ENCODE results near the gene FRMD3.

Gene FRMD3

GRCh38 chr9:83387401-83388185, 150.6 kb downstream of the FRMD3 start:
- no peak overlapping the region for H3K27ac Mint-ChIP-seq
- H3K9me3 Mint-ChIP-seq: peaks cover 8% of the 10 kb centered on the region
- no peaks in the 10 kb centered on the region for H3K36me3 Mint-ChIP-seq (ENCODE audit: low read depth)
- H3K4me3 Mint-ChIP-seq: no peak overlapping the region
- H3K4me1 Mint-ChIP-seq: no peaks in the 10 kb centered on the region
- TF ChIP-seq CTCF (IDR thresholded peaks at IDR 0.05): no peak
- H3K27me3 Mint-ChIP-seq (ENCODE audit: low read depth, poor library complexity): peaks cover 4% of the 10 kb centered on the region
- no peak for DNase-seq

GRCh38 chr9:83385317-83385716, 152.9 kb downstream of the FRMD3 start:
- no peak for TF ChIP-seq CTCF (IDR thresholded peaks at IDR 0.05)
- Mint-ChIP-seq H3K36me3 (ENCODE audit: low read depth) (no peaks in the 10 kb centered on the region), H3K4me3 (no peak overlapping the region), H3K27ac (no peak overlapping the region), H3K4me1 (no peaks in the 10 kb centered on the region), H3K27me3 (ENCODE audit: low read depth, poor library complexity) (peaks cover 4% of the 10 kb centered on the region), H3K9me3 (peaks cover 8% of the 10 kb centered on the region)
- no peak for DNase-seq

- H3K4me3 Mint-ChIP-seq: no peak overlapping the region
- no peaks in the 10 kb centered on the region for H3K4me1 Mint-ChIP-seq
- H3K27ac Mint-ChIP-seq: no peak overlapping the region
- no peak for DNase-seq
- TF ChIP-seq CTCF (IDR thresholded peaks at IDR 0.05): no peak
- H3K36me3 Mint-ChIP-seq (ENCODE audit: low read depth): no peaks in the 10 kb centered on the region
- peaks cover 4% of the 10 kb centered on the region for H3K27me3 Mint-ChIP-seq (ENCODE audit: low read depth, poor library complexity)
- H3K9me3 Mint-ChIP-seq: peaks cover 8% of the 10 kb centered on the region
These were observed 154.0 kb downstream of the FRMD3 start for GRCh38 chr9:83384214-83384613.

- peaks cover 8% of the 10 kb centered on the region for H3K9me3 Mint-ChIP-seq
- TF ChIP-seq CTCF (IDR thresholded peaks at IDR 0.05): no peak
- no peak overlapping the region for H3K27ac Mint-ChIP-seq
- no peaks in the 10 kb centered on the region for H3K4me1 Mint-ChIP-seq
- peaks cover 5% of the 10 kb centered on the region for H3K27me3 Mint-ChIP-seq (ENCODE audit: low read depth, poor library complexity)
- no peaks in the 10 kb centered on the region for H3K36me3 Mint-ChIP-seq (ENCODE audit: low read depth)
- no peak for DNase-seq
- no peak overlapping the region for H3K4me3 Mint-ChIP-seq
These were observed 155.2 kb downstream of the FRMD3 start for GRCh38 chr9:83383034-83383433.

GRCh38 chr9:83382421-83382820, 155.8 kb downstream of the FRMD3 start:
- TF ChIP-seq CTCF (IDR thresholded peaks at IDR 0.05): no peak
- H3K27ac Mint-ChIP-seq: no peak overlapping the region
- H3K4me1 Mint-ChIP-seq: no peaks in the 10 kb centered on the region
- no peak for DNase-seq
- no peaks in the 10 kb centered on the region for H3K36me3 Mint-ChIP-seq (ENCODE audit: low read depth)
- H3K9me3 Mint-ChIP-seq: peaks cover 8% of the 10 kb centered on the region
- no peak overlapping the region for H3K4me3 Mint-ChIP-seq
- H3K27me3 Mint-ChIP-seq (ENCODE audit: low read depth, poor library complexity): peaks cover 4% of the 10 kb centered on the region

GRCh38 chr9:83379045-83379444, 159.2 kb downstream of the FRMD3 start:
- Mint-ChIP-seq H3K27ac (no peak overlapping the region), H3K27me3 (ENCODE audit: low read depth, poor library complexity) (peaks cover 7% of the 10 kb centered on the region), H3K9me3 (peaks cover 7% of the 10 kb centered on the region), H3K4me1 (no peaks in the 10 kb centered on the region), H3K4me3 (no peak overlapping the region), H3K36me3 (ENCODE audit: low read depth) (no peaks in the 10 kb centered on the region)
- no peak for DNase-seq
- TF ChIP-seq CTCF (IDR thresholded peaks at IDR 0.05): no peak
